CD4-positive, alpha-beta T cell treated with Interleukin-10 for 1 hour (primary cell): ENCODE results near the gene TSPOAP1.
"Not testable (repeated sequence)": the region's sequence is repeated elsewhere in the genome, so short reads cannot be mapped to it uniquely, and the experiment has no call there.

ENCODE experiments used
- DNase-seq: peaks from one replicate; pipeline ENCODE4 v3.0.0-alpha.2; 2020

The TSPOAP1 gene

GRCh38 chr17:58362368-58363014 is 33.9 kb upstream of the TSPOAP1 start:
- no peak for DNase-seq

GRCh38 chr17:58360296-58361063 is 31.9 kb upstream of the TSPOAP1 start:
- no peak for DNase-seq

- no peak for DNase-seq
Observed at GRCh38 chr17:58358408-58359172, 30.0 kb upstream of the TSPOAP1 start.

GRCh38 chr17:58357312-58358297 is 29.0 kb upstream of the TSPOAP1 start:
- no peak for DNase-seq

- DNase-seq = no peak
Observed at GRCh38 chr17:58356231-58356630, 27.6 kb upstream of the TSPOAP1 start.

- no peak for DNase-seq
Observed at GRCh38 chr17:58354541-58355216, 26.1 kb upstream of the TSPOAP1 start.

- no peak for DNase-seq
Observed at GRCh38 chr17:58353389-58353825, 24.8 kb upstream of the TSPOAP1 start.

- DNase-seq = no peak
Observed at GRCh38 chr17:58352596-58353388, 24.2 kb upstream of the TSPOAP1 start.

GRCh38 chr17:58351831-58352595 is 23.4 kb upstream of the TSPOAP1 start, which contains the start of gene SUPT4H1:
TSS of gene SUPT4H1 (minus strand) at chr17:58352201. CDS start at chr17:58352135, 66 bp downstream.
- DNase-seq = peak; percentile 96

- no peak for DNase-seq
Observed at GRCh38 chr17:58351182-58351581, 22.6 kb upstream of the TSPOAP1 start.

- DNase-seq = no peak
Observed at GRCh38 chr17:58348038-58348437, 19.4 kb upstream of the TSPOAP1 start.

- DNase-seq = no peak
Observed at GRCh38 chr17:58345500-58345899, 16.9 kb upstream of the TSPOAP1 start.

- peak; percentile 86 for DNase-seq
Observed at GRCh38 chr17:58344791-58345157, 16.2 kb upstream of the TSPOAP1 start.

- peak; percentile 95 for DNase-seq
Observed at GRCh38 chr17:58344047-58344790, 15.6 kb upstream of the TSPOAP1 start.

- no peak for DNase-seq
Observed at GRCh38 chr17:58343131-58343530, 14.5 kb upstream of the TSPOAP1 start.

GRCh38 chr17:58341861-58342475 is 13.4 kb upstream of the TSPOAP1 start:
- DNase-seq = peak; percentile 27

GRCh38 chr17:58341136-58341860 is 12.7 kb upstream of the TSPOAP1 start:
- not testable (repeated sequence) for DNase-seq

- no peak for DNase-seq
Observed at GRCh38 chr17:58340405-58340876, 11.8 kb upstream of the TSPOAP1 start.
